Endothelial cell of umbilical vein (primary cell): ENCODE measurements around the gene DARS2. TPM values are rescaled to one million over a fixed set of nuclear protein-coding genes. Genes with fewer than 3 reads are reported as not detected.
A peak's percentile ranks its signal among the peaks of the same experiment; 100 is the strongest.

ENCODE experiments used
- BruUV-seq: library from RNA; stranded (reverse); fragments of 400-500 nt; replicated peaks from 2 replicates; lab custom pipeline; 2021; lab: Mats Ljungman, UMichigan
- CTCF ChIA-PET: fragments of 300-600, 350-600 bp; sonication (Branson Sonifier 250); formaldehyde crosslinking; loops from one replicate; lab custom pipeline; 2021; ENCODE audit warnings: antibody characterized with exemption, inconsistent platforms; lab: Charles Lee
- POLR2A ChIA-PET: fragments of 300-600, 350-600 bp; sonication (Branson Sonifier 250); formaldehyde crosslinking; loops from one replicate; lab custom pipeline; 2021; ENCODE audit warnings: antibody characterized with exemption, inconsistent platforms; lab: Charles Lee
- DNase-seq: peaks from one replicate; pipeline ENCODE4 v3.0.0-alpha.2; 2011; ENCODE audit warnings: low read depth, low spot score
- FAIRE-seq: peaks from 2 replicates; lab custom pipeline; 2011; peaks lifted over from hg19 to GRCh38; lab: Jason Lieb, UNC
- H2AFZ ChIP-seq: 2 replicates; pipeline ENCODE4 v1.6.0; 2012; ENCODE audit warnings: low read depth, low read length, control low read depth, inconsistent platforms
- H3K27ac ChIP-seq: 2 replicates; pipeline ENCODE4 v1.5.1; 2011; ENCODE audit warnings: low read depth, mild to moderate bottlenecking, control low read depth, low read length, moderate library complexity; ENCODE audit not compliant: insufficient read depth
- H3K27me3 ChIP-seq, 2 experiments: 2 replicates each; pipeline versions ENCODE4 v1.6.0 to v1.6.1; 2011; ENCODE audit warnings: low read length in 2 of 2, mixed read lengths in 1 of 2; ENCODE audit not compliant: control insufficient read depth in 2 of 2, insufficient read depth in 2 of 2
- H3K36me3 ChIP-seq, 2 experiments: 2 replicates in 1 of 2; 3 replicates in 1 of 2; pipeline ENCODE4 v1.5.1; 2011; ENCODE audit warnings: low read length in 2 of 2, mild to moderate bottlenecking in 1 of 2, moderate library complexity in 1 of 2; ENCODE audit not compliant: control insufficient read depth in 2 of 2, insufficient read depth in 2 of 2; ENCODE audit errors: extremely low read depth in 1 of 2
- H3K4me1 ChIP-seq: 3 replicates; pipeline ENCODE4 v1.5.1; 2011; ENCODE audit warnings: mild to moderate bottlenecking, low read length; ENCODE audit not compliant: control insufficient read depth, insufficient read depth; ENCODE audit errors: extremely low read depth
- H3K4me2 ChIP-seq: 2 replicates; pipeline ENCODE4 v1.6.1; 2011; ENCODE audit warnings: low read length, control low read depth, mixed read lengths; ENCODE audit not compliant: insufficient read depth
- H3K4me3 ChIP-seq, 3 experiments: fragments of 200-600 bp in 1 of 3; sonication (generic), shearing (Covaris generic) in 1 of 3; replicated peaks in 1 of 3; 2 replicates each; pipeline ENCODE4 v1.5.1; 2011 to 2016; ENCODE audit warnings: control low read depth in 3 of 3, low read length in 3 of 3, mild to moderate bottlenecking in 2 of 3, inconsistent platforms in 1 of 3, low read depth in 1 of 3, moderate library complexity in 1 of 3; ENCODE audit not compliant: insufficient read depth in 1 of 3
- H3K79me2 ChIP-seq: 2 replicates; pipeline ENCODE4 v1.6.0; 2012; ENCODE audit warnings: low read length, inconsistent platforms; ENCODE audit not compliant: control insufficient read depth, insufficient read depth
- H3K9ac ChIP-seq: replicated peaks from 2 replicates; pipeline ENCODE3; 2011; ENCODE audit warnings: low read length, control low read depth; ENCODE audit not compliant: insufficient read depth; ENCODE audit errors: extremely low read depth
- H3K9me1 ChIP-seq: replicated peaks from 3 replicates; pipeline ENCODE4 v1.6.0; 2011; ENCODE audit warnings: mild to moderate bottlenecking, low read length; ENCODE audit not compliant: control insufficient read depth, insufficient read depth; ENCODE audit errors: extremely low read depth
- H3K9me3 ChIP-seq: replicated peaks from 2 replicates; pipeline ENCODE4 v1.5.1; 2012; ENCODE audit warnings: low read length, inconsistent platforms; ENCODE audit not compliant: control insufficient read depth, insufficient read depth
- H4K20me1 ChIP-seq: replicated peaks from 2 replicates; pipeline ENCODE3; 2011; ENCODE audit warnings: mild to moderate bottlenecking, low read length; ENCODE audit not compliant: control insufficient read depth, insufficient read depth; ENCODE audit errors: extremely low read depth
- GATA2 ChIP-seq: IDR thresholded peaks from 2 replicates; pipeline ENCODE4 v1.7.0; 2011; ENCODE audit warnings: low read depth, mild to moderate bottlenecking, moderate library complexity, mixed read lengths, low read length; ENCODE audit not compliant: insufficient read length, insufficient read depth
- JUN ChIP-seq: IDR thresholded peaks from 2 replicates; pipeline ENCODE4 v1.6.1; 2011; ENCODE audit warnings: borderline replicate concordance, low read depth; ENCODE audit not compliant: insufficient read length, insufficient read depth
- MYC ChIP-seq: IDR thresholded peaks from one replicate; pipeline ENCODE4 v1.6.1; 2011; ENCODE audit warnings: mild to moderate bottlenecking, low read depth, low read length
- POLR2AphosphoS5 ChIP-seq: IDR thresholded peaks from 2 replicates; pipeline ENCODE4 v1.6.1; 2012; ENCODE audit warnings: low read depth, mild to moderate bottlenecking, control low read depth, low read length, moderate library complexity; ENCODE audit not compliant: insufficient read depth
- dilution Hi-C: fragments of 300-500 bp; cut with MboI; formaldehyde crosslinking; loops from one replicate; pipeline ENCODE4 v1.15.0; 2019; ENCODE audit warnings: low sequenced_read_pairs; ENCODE audit not compliant: extremely low pct_ligation_motif_present
- intact Hi-C: fragments of 100-400 bp; cut with micrococcal nuclease; formaldehyde crosslinking; loops from one replicate; pipeline ENCODE4 v1.10.0; 2022
- polyA plus RNA-seq, 4 experiments: library from polyadenylated mRNA; depleted of rRNA in 3 of 4; stranded (reverse) in 3 of 4; unstranded in 1 of 4; fragments of >200 nt; gene quantifications; 2 replicates each; pipeline versions ENCODE4 v1.2.1 to v1.2.3, GENCODE V29; 2011 to 2012; ENCODE audit warnings: missing spikeins in 1 of 4
- total RNA-seq: library from RNA; stranded (reverse); gene quantifications from 2 replicates; pipeline ENCODE4 v1.2.3, GENCODE V29; 2021
- TF ChIP-seq, protein P1 (sequence below), 2 donors: IDR thresholded peaks; 1 replicate in 1 of 2; 2 replicates in 1 of 2; pipeline ENCODE4 v1.5.1; 2011; ENCODE audit warnings: low read length in 2 of 2, mild to moderate bottlenecking in 2 of 2, moderate library complexity in 2 of 2, control low read depth in 1 of 2, inconsistent platforms in 1 of 2, low read depth in 1 of 2; ENCODE audit not compliant: insufficient read depth in 1 of 2; ENCODE audit errors: extremely low read depth in 1 of 2
- TF ChIP-seq, protein P2 (sequence below): IDR thresholded peaks from 2 replicates; pipeline ENCODE4 v1.6.1; 2011; ENCODE audit not compliant: insufficient read depth, insufficient read length

DARS2 gene
- total and polyA plus RNA-seq, 2 donors (not counting 3 experiments of a cell fraction or from before 2014, with no cell fraction given), result 17.4 to 33.6 TPM

DNA sequence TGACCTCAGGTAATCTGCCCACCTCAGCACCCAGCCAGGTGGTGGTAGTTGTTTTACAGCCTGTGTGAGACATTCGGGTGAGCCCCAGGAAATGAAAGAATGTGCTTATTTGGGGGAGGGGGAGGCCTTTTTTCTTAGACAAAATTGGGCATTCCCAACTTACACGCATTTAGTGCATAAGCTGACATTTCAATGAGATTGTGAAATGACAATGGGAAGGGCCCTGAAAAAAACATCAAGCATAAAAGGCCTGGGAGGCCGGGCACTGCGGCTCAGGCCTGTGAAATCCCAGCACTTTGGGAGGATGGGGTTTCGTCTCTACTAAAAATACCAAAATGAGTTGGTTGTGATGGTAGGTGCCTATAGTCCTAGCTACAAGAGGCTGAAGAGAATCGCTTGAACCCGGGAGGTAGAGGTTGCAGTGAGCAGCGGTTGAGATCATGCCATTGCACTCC lies 38.3 kb downstream of the DARS2 start:
- ChIA-PET CTCF (interaction anchor here (1.0 kb wide), 1 partner anchor 433 kb away, joined by 3 read pairs; no protein-coding TSS in a partner anchor), POLR2A (interaction anchor here (0.5 kb wide), 1 partner anchor 89 kb away, joined by 3 read pairs; no protein-coding TSS in a partner anchor)
- Histone ChIP-seq H3K9me1 (no peaks in the 10 kb centered on the region), H3K36me3 (peaks cover 18 to 40% of the 10 kb centered on the region in 2 experiments), H3K27ac (no peak overlapping the region), H3K4me1 (peaks cover 19% of the 10 kb centered on the region), H3K9ac (no peak overlapping the region), H3K27me3 (no peaks in the 10 kb centered on the region), H3K9me3 (no peaks in the 10 kb centered on the region), H3K4me2 (no peak overlapping the region), H2AFZ (no peak overlapping the region), H3K79me2 (peaks cover 37% of the 10 kb centered on the region), H4K20me1 (peaks cover 8% of the 10 kb centered on the region), H3K4me3 (no peak overlapping the region)
- dilution Hi-C loops, result no loop called here
- BruUV-seq, result no TSS peak
- DNase-seq (no peak), FAIRE-seq (no peak)
- TF ChIP-seq JUN, result no peak
- TF ChIP-seq POLR2AphosphoS5, result peak; percentile 17
- no peak for TF ChIP-seq GATA2
- no peak for TF ChIP-seq MYC
- TF ChIP-seq, protein P1, sequence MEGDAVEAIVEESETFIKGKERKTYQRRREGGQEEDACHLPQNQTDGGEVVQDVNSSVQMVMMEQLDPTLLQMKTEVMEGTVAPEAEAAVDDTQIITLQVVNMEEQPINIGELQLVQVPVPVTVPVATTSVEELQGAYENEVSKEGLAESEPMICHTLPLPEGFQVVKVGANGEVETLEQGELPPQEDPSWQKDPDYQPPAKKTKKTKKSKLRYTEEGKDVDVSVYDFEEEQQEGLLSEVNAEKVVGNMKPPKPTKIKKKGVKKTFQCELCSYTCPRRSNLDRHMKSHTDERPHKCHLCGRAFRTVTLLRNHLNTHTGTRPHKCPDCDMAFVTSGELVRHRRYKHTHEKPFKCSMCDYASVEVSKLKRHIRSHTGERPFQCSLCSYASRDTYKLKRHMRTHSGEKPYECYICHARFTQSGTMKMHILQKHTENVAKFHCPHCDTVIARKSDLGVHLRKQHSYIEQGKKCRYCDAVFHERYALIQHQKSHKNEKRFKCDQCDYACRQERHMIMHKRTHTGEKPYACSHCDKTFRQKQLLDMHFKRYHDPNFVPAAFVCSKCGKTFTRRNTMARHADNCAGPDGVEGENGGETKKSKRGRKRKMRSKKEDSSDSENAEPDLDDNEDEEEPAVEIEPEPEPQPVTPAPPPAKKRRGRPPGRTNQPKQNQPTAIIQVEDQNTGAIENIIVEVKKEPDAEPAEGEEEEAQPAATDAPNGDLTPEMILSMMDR (IDR thresholded peaks at IDR 0.05; ENCODE audit: extremely low read depth in 1 of 2, insufficient read depth in 1 of 2, low read depth in 1 of 2, low read length in 2 of 2), result no peak
- TF ChIP-seq, protein P2, sequence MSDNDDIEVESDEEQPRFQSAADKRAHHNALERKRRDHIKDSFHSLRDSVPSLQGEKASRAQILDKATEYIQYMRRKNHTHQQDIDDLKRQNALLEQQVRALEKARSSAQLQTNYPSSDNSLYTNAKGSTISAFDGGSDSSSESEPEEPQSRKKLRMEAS, result no peak
- intact Hi-C loops, result no loop called here
